Nephron progenitor cell (in vitro differentiated cells): ENCODE data around the gene BEST2.

ENCODE experiments used
- DNase-seq: peaks from one replicate; pipeline ENCODE4 v3.0.0; 2021
- H3K27ac Mint-ChIP-seq: 2 replicates; pipeline ENCODE4 v1.8.0; 2021; ENCODE audit warnings: mild to moderate bottlenecking, moderate library complexity, mixed read lengths
- H3K27me3 Mint-ChIP-seq: 2 replicates; pipeline ENCODE4 v1.8.0; 2021; ENCODE audit warnings: mild to moderate bottlenecking, low read depth, mixed read lengths; ENCODE audit not compliant: poor library complexity
- H3K36me3 Mint-ChIP-seq: 2 replicates; pipeline ENCODE4 v1.8.0; 2021; ENCODE audit warnings: low read depth, mixed read lengths
- H3K4me1 Mint-ChIP-seq: 2 replicates; pipeline ENCODE4 v1.8.0; 2021; ENCODE audit warnings: mixed read lengths
- H3K4me3 Mint-ChIP-seq: 2 replicates; pipeline ENCODE4 v1.8.0; 2021; ENCODE audit warnings: mild to moderate bottlenecking, moderate library complexity, mixed read lengths
- H3K9me3 Mint-ChIP-seq: 2 replicates; pipeline ENCODE4 v1.8.0; 2021; ENCODE audit warnings: mild to moderate bottlenecking, moderate library complexity, mixed read lengths
- CTCF ChIP-seq: fragments of 200-600 bp; sonication (generic); IDR thresholded peaks from 2 replicates; pipeline ENCODE4 v1.5.0; 2021; ENCODE audit warnings: antibody characterized with exemption

BEST2 gene

GRCh38 chr19:12801466-12802266 lies 50.1 kb downstream of the BEST2 start, which contains the start of the genes PRDX2 and THSD8:
Gene PRDX2 (minus strand): TSS chr19:12801800. CDS start chr19:12801261, 539 bp downstream.
Gene THSD8 (plus strand): TSS chr19:12802069. CDS start chr19:12802072, 3 bp downstream.
- peak; percentile 88 for DNase-seq
- Mint-ChIP-seq H3K9me3 (no peaks in the 10 kb centered on the region), H3K27me3 (no peaks in the 10 kb centered on the region), H3K27ac (peak within 1 kb of the TSS; percentile 61), H3K4me1 (peaks cover 30% of the 10 kb centered on the region), H3K36me3 (peaks cover 27% of the 10 kb centered on the region), H3K4me3 (peak within 1 kb of the TSS; percentile 90)
- TF ChIP-seq CTCF: no peak

GRCh38 chr19:12802267-12803106 lies 50.9 kb downstream of the BEST2 start:
- Mint-ChIP-seq H3K4me3 (peak overlapping the region; percentile 90), H3K36me3 (peaks cover 19% of the 10 kb centered on the region), H3K4me1 (peaks cover 35% of the 10 kb centered on the region), H3K27ac (no peak overlapping the region), H3K27me3 (no peaks in the 10 kb centered on the region), H3K9me3 (no peaks in the 10 kb centered on the region)
- DNase-seq: no peak
- TF ChIP-seq CTCF: no peak

GRCh38 chr19:12804051-12804450 lies 52.5 kb downstream of the BEST2 start:
- no peaks in the 10 kb centered on the region for H3K9me3 Mint-ChIP-seq
- no peak overlapping the region for H3K27ac Mint-ChIP-seq
- H3K4me1 Mint-ChIP-seq: peaks cover 41% of the 10 kb centered on the region
- DNase-seq: no peak
- no peaks in the 10 kb centered on the region for H3K27me3 Mint-ChIP-seq
- peaks cover 16% of the 10 kb centered on the region for H3K36me3 Mint-ChIP-seq
- TF ChIP-seq CTCF: no peak
- H3K4me3 Mint-ChIP-seq: no peak overlapping the region

- peaks cover 31% of the 10 kb centered on the region for H3K4me1 Mint-ChIP-seq
- TF ChIP-seq CTCF: no peak
- H3K9me3 Mint-ChIP-seq: no peaks in the 10 kb centered on the region
- DNase-seq: peak; percentile 90
- H3K36me3 Mint-ChIP-seq: peaks cover 19% of the 10 kb centered on the region
- peak within 1 kb of the TSS; percentile 96 for H3K27ac Mint-ChIP-seq
- no peaks in the 10 kb centered on the region for H3K27me3 Mint-ChIP-seq
- H3K4me3 Mint-ChIP-seq: peak within 1 kb of the TSS; percentile 96
These were observed 54.9 kb downstream of the BEST2 start, which contains the start of gene RNASEH2A for GRCh38 chr19:12806242-12807081. Gene RNASEH2A (plus strand): TSS chr19:12806584. CDS start chr19:12806674, 90 bp downstream.
